PC-3 (cell line): ENCODE data around the gene STK24. TPM values are rescaled to one million over a fixed set of nuclear protein-coding genes. Genes with fewer than 3 reads are reported as not detected.

Experiments
- ATAC-seq: fragments of 200-7000 bp; cut with Tn5 transposase; 2 replicates; pipeline ENCODE4 v1.9.1; 2020; ENCODE audit warnings: mild to moderate bottlenecking, moderate library complexity
- BruUV-seq: library from RNA; stranded (reverse); fragments of 400-500 nt; replicated peaks from 2 replicates; lab custom pipeline; 2021; lab: Mats Ljungman, UMichigan
- CTCF ChIA-PET: fragments of 300-600 bp; sonication (Branson Sonifier 250); formaldehyde crosslinking; loops from one replicate; lab custom pipeline; 2022; ENCODE audit warnings: antibody characterized with exemption; lab: Charles Lee
- POLR2A ChIA-PET: fragments of 300-600 bp; sonication (Branson Sonifier 250); formaldehyde crosslinking; loops from one replicate; lab custom pipeline; 2022; ENCODE audit warnings: antibody characterized with exemption; ENCODE audit not compliant: unreplicated experiment; lab: Charles Lee
- DNase-seq: peaks from one replicate; pipeline ENCODE4 v3.0.0-alpha.2; 2015
- H2AFZ ChIP-seq: fragments of 300-600 bp; sonication (generic); 2 replicates; pipeline ENCODE4 v1.6.0; 2016; ENCODE audit warnings: antibody characterized with exemption, low read length
- H3F3A ChIP-seq: fragments of 300-600 bp; sonication (generic); one replicate; pipeline ENCODE4 v1.6.0; 2017; ENCODE audit warnings: antibody characterized with exemption, low read length, control low read depth, mild to moderate bottlenecking; ENCODE audit not compliant: unreplicated experiment
- H3K27ac ChIP-seq: fragments of 300-600 bp; sonication (generic); 2 replicates; pipeline ENCODE4 v1.5.1; 2016; ENCODE audit warnings: mild to moderate bottlenecking, low read length
- H3K27me3 ChIP-seq: fragments of 300-600 bp; sonication (generic); 2 replicates; pipeline ENCODE4 v1.6.1; 2016; ENCODE audit warnings: low read length, mixed read lengths
- H3K36me3 ChIP-seq: fragments of 300-600 bp; sonication (generic); 2 replicates; pipeline ENCODE4 v1.6.1; 2016; ENCODE audit warnings: low read depth, mixed run types, low read length, mixed read lengths
- H3K4me1 ChIP-seq: fragments of 300-600 bp; sonication (generic); 2 replicates; pipeline ENCODE4 v1.5.1; 2016; ENCODE audit warnings: low read length; ENCODE audit not compliant: insufficient read depth
- H3K4me2 ChIP-seq: fragments of 300-600 bp; sonication (generic); 2 replicates; pipeline ENCODE4 v1.6.0; 2016; ENCODE audit warnings: low read length
- H3K4me3 ChIP-seq: fragments of 300-600 bp; sonication (generic); 2 replicates; pipeline ENCODE4 v1.5.1; 2016; ENCODE audit warnings: mild to moderate bottlenecking, low read length, mixed read lengths
- H3K79me2 ChIP-seq: fragments of 300-600 bp; sonication (generic); 2 replicates; pipeline ENCODE4 v1.6.1; 2017; ENCODE audit warnings: low read length, mixed read lengths
- H3K9ac ChIP-seq: fragments of 300-600 bp; sonication (generic); 2 replicates; pipeline ENCODE4 v1.6.0; 2016; ENCODE audit warnings: mild to moderate bottlenecking, low read length
- H3K9me2 ChIP-seq: fragments of 300-600 bp; sonication (generic); replicated peaks from 2 replicates; pipeline ENCODE4 v1.6.1; 2016; ENCODE audit warnings: mixed run types, low read length, mixed read lengths
- H3K9me3 ChIP-seq: fragments of 300-600 bp; sonication (generic); 2 replicates; pipeline ENCODE4 v1.6.1; 2016; ENCODE audit warnings: low read length, mixed read lengths
- H4K20me1 ChIP-seq: fragments of 300-600 bp; sonication (generic); 2 replicates; pipeline ENCODE4 v1.6.1; 2016; ENCODE audit warnings: low read length, mixed read lengths
- CTCF ChIP-seq: fragments of 300-600 bp; sonication (generic); conservative IDR thresholded peaks from 2 replicates; pipeline ENCODE4 v1.5.1; 2017; ENCODE audit warnings: antibody characterized with exemption, low read depth, mild to moderate bottlenecking, low read length
- EZH2 ChIP-seq: fragments of 300-600 bp; sonication (generic); IDR thresholded peaks from one replicate; pipeline ENCODE4 v1.6.1; 2017; ENCODE audit warnings: antibody characterized with exemption, mild to moderate bottlenecking, low read length; ENCODE audit not compliant: unreplicated experiment
- EZH2phosphoT487 ChIP-seq: fragments of 300-600 bp; sonication (generic); IDR thresholded peaks from 2 replicates; pipeline ENCODE4 v1.6.1; 2018; ENCODE audit warnings: mild to moderate bottlenecking, antibody characterized with exemption, low read length, borderline replicate concordance
- intact Hi-C: fragments of 100-400 bp; cut with micrococcal nuclease; formaldehyde crosslinking; loops from 2 replicates; pipeline ENCODE4 v1.9.0; 2023
- total RNA-seq: library from RNA; depleted of rRNA; stranded (reverse); fragments of >200 nt; gene quantifications from 2 replicates; pipeline ENCODE4 v1.2.3, GENCODE V29; 2014

STK24 gene
- total RNA-seq, 1 experiment from 2014 or later: 52.4 TPM

- Histone ChIP-seq H3K4me3 (no peak overlapping the region), H4K20me1 (no peaks in the 10 kb centered on the region), H3K36me3 (no peaks in the 10 kb centered on the region), H3K4me2 (no peak overlapping the region), H3K27ac (no peak overlapping the region), H3K79me2 (peaks cover 63% of the 10 kb centered on the region), H3K9me3 (no peaks in the 10 kb centered on the region), H2AFZ (no peak overlapping the region), H3F3A (no peaks in the 10 kb centered on the region), H3K4me1 (no peaks in the 10 kb centered on the region), H3K9me2 (no peaks in the 10 kb centered on the region), H3K9ac (no peak overlapping the region), H3K27me3 (no peaks in the 10 kb centered on the region)
- ChIA-PET POLR2A (interaction anchor here (0.6 kb wide), 1 partner anchor 330 kb away, joined by 3 read pairs; no protein-coding TSS in a partner anchor), CTCF (interaction anchor here (0.6 kb wide), 1 partner anchor 461 kb away, joined by 4 read pairs; no protein-coding TSS in a partner anchor)
- DNase-seq (no peak), ATAC-seq (no peak)
- intact Hi-C loops: no loop called here
- no TSS peak for BruUV-seq
- no peak for TF ChIP-seq CTCF
- no peak for TF ChIP-seq EZH2phosphoT487
- TF ChIP-seq EZH2: no peak
Measured at GRCh38 chr13:98494769-98495168, 82.1 kb downstream of the STK24 start.

- ATAC-seq (no peak), DNase-seq (no peak)
- Histone ChIP-seq H3F3A (no peaks in the 10 kb centered on the region), H3K27me3 (no peaks in the 10 kb centered on the region), H3K79me2 (peaks cover 78% of the 10 kb centered on the region), H3K9me2 (no peaks in the 10 kb centered on the region), H2AFZ (no peak overlapping the region), H3K27ac (no peak overlapping the region), H3K4me2 (no peak overlapping the region), H3K4me1 (no peaks in the 10 kb centered on the region), H3K9me3 (no peaks in the 10 kb centered on the region), H3K4me3 (no peak overlapping the region), H3K36me3 (no peaks in the 10 kb centered on the region), H3K9ac (no peak overlapping the region), H4K20me1 (no peaks in the 10 kb centered on the region)
- TF ChIP-seq EZH2 (no peak), EZH2phosphoT487 (no peak), CTCF (no peak)
- ChIA-PET POLR2A (no interaction called here), CTCF (no interaction called here)
- intact Hi-C loops: no loop called here
- no TSS peak for BruUV-seq
Measured at GRCh38 chr13:98493042-98493712, 83.7 kb downstream of the STK24 start.

- TSS peak; percentile 16 for BruUV-seq
- DNase-seq (no peak), ATAC-seq (no peak)
- H3K4me1 ChIP-seq: no peaks in the 10 kb centered on the region
- TF ChIP-seq CTCF (no peak), EZH2 (no peak), EZH2phosphoT487 (no peak)
- H3K27ac ChIP-seq: no peak overlapping the region
- H3K9ac ChIP-seq: no peak overlapping the region
- no peaks in the 10 kb centered on the region for H3F3A ChIP-seq
- intact Hi-C loops: no loop called here
- no peak overlapping the region for H3K4me2 ChIP-seq
- no peaks in the 10 kb centered on the region for H3K9me2 ChIP-seq
- no peaks in the 10 kb centered on the region for H3K27me3 ChIP-seq
- no peaks in the 10 kb centered on the region for H3K36me3 ChIP-seq
- H3K4me3 ChIP-seq: no peak overlapping the region
- H4K20me1 ChIP-seq: no peaks in the 10 kb centered on the region
- peaks cover 79% of the 10 kb centered on the region for H3K79me2 ChIP-seq
- no peaks in the 10 kb centered on the region for H3K9me3 ChIP-seq
- POLR2A ChIA-PET: no interaction called here
- CTCF ChIA-PET: no interaction called here
- H2AFZ ChIP-seq: no peak overlapping the region
Measured at GRCh38 chr13:98492335-98493041, 84.4 kb downstream of the STK24 start.
